Inflammatory macrophage (primary cell): Measurements from ENCODE around the gene NFE2.
"Not testable (repeated sequence)": the region's sequence is repeated elsewhere in the genome, so short reads cannot be mapped to it uniquely, and the experiment has no call there.

Experiments used
- DNase-seq, 2 donors: peaks; one replicate each; pipeline ENCODE4 v3.0.0-alpha.2; 2020 to 2022
- total RNA-seq, 18 experiments: gene quantifications; one replicate each; lab custom pipeline; 2026; ENCODE audit warnings: mixed read lengths in 6 of 18, inconsistent platforms in 2 of 18; lab: John Stamatoyannopoulos, UW

NFE2 gene
- total RNA-seq, result 0 to 63.1 (median 1.4) reads per million in 18 experiments

DNA sequence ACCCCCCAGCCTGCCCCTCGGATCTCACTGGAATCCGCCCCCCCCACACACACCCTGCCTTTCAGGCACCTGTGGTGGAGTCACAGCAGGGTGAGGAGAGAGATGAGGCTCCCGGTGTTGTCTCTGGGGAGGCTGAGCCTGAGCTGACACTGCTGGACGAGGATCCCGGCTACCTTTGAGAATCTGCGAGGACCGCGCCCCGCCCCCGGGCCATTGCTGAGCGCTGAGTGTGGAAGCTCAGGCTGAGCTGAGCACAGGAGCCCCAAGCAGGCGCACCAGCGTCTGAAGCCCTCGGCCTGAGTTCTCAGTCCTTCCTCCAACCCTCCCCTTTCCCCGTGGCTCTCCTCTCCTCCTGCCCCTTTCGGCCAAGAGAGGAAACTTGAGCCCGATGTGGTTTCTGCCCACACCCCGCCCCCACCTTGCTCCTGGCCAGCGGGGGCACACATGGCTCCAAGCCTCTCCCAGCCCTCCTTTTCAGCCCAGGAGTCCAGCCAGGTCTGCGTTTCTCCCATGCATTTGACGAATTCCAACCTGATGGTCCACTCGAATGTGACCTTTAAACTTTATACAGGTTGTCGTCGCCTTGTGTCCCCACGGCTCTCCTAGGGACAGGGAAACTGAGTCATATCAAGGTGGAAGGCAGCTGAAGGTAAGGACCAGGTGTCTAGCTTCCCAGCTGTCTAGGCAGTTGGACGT is at the start of gene NFE2:
Gene NFE2, minus strand, starts transcription at position 284 of the 696 bp plus-strand sequence. CDS start 5,767 bp downstream, outside the sequence.
- DNase-seq, result peak; percentile 61 to 68

DNA sequence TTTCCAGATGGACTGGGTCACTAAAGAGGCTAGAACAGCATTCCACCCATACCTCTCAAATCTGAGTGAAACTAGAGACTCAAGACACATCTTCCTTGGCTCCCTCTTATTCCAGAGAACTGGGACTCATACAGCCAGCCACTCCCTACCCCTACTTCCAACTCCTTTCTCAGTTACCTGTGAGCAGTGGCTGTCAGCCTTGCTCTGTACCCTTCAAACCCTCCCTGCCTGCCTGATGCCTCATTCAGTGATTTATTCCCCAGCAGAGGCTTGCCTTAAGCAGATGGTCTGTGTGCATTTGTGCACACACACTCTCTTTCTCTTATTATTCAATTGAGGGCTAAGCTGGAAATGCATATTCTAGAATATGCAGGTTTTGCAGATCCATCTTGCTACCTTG is 48.9 kb upstream of the NFE2 start:
- DNase-seq, result no peak

DNA sequence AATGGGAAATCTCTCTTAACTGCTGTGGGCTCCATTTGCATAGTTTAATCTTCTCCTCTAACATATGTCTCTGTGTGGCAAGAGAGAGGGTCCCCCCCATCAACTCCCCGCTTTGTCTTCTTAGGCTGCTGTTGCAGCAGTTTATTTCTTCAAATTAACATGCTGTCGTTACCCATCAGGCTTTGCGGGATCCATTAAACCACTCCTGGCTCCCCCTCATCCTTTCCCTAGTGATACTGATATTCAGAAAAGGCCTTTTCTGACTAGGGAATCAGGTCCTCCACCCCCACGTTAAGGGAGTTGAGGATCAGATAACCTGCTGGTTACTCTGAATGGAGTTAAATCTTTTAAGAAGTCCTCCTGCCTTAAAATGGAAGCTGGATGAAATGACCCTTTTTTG is 48.2 kb upstream of the NFE2 start:
- DNase-seq, result no peak

DNA sequence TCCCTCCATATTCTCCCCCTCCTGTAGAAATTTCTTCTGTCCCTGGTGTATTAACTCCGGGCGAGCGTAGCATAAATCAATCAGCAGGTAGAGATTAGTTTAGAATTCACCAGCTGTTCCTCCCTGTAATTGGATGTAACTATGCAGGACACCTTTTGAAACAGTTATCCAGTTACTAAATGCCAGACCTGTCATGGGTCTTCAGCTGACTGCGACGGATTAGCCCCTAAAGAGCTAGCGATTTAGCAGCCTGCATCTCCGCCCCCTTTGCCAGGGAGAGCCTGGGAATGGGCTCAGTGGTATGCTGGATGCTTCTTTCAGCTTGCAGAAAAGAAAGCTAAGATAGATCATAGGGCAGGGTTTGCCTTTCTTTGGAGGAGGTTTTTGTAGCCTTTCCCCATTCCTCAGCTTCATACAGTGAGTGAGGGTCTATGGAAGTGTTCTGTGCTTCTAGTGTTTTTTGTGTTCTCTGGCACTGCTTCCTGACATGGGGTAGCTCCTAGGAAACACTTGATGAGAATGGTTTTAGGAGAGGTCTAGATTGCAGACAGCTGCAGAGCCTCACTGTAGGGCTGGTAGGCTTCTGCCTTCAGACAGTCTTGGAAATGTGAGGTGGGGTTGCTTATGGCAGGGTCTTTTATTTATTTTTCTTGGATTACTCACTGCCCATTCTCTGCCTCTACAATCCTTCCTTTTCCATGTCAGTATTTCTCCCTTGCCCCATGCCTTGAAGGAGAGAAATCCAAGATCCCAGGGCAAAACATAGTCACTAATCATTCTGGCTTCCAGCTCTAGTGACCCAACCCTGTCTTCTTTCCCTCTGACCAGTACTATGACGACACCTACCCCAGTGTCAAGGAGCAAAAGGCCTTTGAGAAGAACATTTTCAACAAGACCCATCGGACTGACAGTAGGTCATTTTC is 40.8 kb upstream of the NFE2 start:
- no peak for DNase-seq

DNA sequence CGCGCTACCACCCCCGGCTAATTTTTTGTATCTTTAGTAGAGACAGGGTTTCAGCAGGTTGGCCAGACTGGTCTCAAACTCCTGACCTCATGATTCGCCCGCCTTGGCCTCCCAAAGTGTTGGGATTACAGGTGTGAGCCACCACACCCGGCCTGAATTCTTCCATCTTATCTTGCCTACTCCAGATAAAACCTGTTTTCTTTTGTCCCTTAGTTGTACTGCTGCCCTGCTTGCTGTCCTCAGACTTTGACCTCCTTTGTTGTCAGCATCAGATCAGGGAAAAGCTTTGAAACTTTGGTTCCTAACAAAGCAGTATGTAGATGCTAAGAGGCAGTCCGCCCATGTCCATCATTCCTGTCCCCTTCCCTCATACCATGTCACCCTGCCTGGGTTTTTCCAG is 40.0 kb upstream of the NFE2 start:
- DNase-seq, result no peak

DNA sequence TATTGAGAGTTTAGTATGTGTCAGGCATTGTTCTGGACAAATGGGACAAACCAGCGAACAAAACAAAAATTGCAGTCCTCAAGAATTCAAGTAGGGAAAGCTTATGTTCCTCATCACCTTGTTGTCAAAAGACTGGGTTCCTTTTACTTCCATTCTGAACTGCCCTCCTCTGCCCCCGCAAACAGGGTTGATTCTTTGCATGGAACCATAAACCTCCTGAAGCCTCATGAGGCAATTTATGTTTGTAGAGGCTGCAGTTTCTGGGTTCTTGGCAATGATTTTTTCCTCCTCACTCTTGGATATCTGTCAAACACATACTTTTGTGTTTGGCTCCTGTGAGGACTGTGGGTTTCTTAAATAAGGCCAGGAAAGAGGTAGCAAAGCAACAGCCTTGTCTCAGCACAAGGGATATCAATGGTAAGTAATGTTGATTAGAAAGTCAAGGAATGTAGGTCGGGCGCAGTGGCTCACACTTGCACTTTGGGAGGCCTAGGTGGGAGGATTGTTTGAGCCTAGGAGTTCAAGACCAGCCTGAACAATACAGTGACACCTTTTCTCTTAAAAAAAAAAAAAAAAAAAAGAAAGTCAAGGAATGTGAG is 38.0 kb upstream of the NFE2 start:
- DNase-seq, result no peak

DNA sequence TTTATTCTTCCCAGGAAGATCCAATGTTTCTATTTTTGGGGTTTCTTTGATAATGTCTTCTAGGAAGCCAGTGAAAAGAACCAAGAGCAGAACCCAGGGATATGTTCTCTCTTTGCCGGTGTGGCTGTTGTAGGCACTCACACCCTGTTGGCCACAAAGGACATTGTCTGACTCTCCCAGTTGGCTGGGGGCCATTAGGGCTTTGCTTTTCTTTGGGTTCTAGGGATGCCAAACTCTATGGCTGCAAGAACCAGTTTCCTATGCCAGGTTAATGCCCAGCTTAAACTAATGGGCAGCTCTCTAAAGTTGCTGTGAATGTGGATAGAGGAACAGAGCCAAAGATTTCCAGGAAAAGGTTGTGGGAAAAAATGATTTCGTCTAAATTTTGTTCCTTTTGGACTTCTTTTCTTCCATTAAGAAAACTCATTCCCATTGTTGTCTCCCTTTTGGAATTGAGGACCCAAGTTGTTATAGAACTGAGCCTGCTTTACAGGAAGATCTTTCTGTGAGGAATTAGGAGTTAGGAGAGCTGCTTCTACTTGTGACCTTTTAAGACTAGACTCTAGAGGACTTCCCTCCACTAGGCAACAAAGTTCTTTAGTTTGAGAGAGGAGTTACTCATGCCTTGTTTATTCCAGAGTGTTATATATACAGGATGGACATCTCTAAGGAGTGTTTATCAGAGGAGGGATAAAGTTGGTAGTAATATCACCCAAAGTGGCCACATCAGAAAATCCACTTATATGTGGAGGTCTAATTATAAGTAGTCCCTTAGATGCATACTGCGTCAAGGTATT is 37.2 kb upstream of the NFE2 start:
- no peak for DNase-seq

DNA sequence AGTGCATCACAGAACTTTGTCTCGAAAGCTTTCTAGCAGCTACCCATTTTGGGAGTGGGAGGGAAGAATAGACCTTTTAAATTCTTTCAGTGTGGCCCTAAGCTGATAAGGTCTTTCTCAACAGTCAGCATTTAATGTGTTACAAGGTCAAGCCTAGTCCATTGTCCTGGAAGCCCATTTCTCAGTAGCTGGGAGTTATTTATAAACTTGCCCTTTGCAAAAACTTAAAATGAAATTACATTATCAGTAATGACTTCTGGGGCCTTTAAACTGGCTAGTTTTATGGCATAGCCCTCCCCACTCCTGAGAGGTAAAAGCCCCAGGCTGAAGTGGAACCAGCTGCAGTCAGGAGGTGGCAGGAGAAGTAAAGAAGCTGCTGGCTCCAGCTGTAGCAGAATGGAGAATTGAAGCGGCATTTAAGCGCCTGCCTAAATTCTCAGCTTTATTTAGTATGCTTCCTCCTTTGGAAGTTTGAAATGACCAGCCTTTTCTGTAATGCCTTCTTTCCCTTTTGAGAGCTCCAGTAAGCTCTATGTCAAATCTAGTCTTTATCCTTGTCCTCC is 36.5 kb upstream of the NFE2 start:
- peak; percentile 56 to 74 for DNase-seq

DNA sequence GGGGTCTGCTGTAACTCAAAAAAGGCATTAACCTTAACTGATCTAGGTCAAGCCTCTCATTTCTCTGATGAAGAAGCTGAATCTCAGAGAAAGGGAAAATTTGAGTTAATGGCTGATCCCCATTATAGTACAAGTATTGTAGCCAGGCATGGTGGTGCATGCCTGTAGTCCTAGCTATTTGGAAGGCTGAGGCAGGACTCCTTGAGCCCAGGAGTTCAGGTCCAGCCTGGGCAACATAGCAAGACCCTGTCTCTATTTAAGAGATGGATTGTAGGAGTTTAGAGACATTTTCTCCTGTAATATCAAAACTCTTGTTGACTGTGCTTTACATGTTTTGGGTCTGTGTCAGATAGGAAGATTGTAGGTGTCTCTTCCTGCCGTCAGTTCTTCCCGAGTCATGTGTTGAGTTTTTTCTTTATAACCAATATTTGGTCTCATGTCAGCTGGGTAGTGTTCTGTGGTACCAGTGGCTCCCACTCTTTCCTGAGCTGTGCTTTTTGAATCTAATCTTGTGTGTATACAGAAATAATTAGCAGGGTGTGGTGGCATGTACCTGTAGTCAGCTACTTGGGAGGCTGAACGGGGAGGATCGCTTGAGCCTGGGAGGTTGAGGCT is 32.7 kb upstream of the NFE2 start:
- no peak for DNase-seq

DNA sequence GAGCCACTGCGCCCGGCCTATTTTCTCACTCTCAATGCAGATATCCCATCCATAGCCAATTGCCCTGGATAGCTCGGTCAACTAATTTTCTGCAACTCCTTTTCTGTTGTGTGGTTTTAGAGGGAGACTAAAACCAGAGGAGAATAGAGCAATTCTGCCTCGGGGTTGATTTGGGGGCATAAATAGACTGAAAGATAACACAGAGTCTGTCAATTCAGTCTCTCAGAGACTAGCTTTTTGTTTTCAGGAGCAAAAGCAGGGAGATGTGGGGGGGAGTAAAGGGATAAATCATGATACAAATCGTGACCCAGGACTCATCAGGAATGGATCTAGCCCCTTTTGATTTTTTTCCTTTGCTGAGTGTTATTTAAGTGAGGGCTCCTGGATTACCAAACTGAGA is 30.6 kb upstream of the NFE2 start:
- no peak for DNase-seq

DNA sequence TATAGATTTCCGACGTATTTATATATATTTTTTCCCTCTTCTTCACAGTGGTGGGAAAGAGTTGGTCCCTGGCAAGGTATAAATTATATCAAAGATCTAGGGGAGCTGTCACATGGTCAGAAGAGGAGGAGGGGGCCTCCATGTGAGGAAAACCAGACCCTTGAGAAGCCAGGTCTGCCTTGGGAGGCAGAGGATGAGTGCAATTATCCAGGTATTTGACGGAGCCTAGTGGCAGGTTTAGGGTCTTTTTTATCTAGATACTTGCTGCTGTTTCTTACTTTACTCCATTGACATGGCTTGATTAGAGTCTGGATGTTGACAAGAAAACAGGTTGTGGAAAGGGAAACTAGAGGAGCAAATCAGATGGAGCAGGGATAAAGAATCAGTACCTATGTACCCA is 29.6 kb upstream of the NFE2 start:
- no peak for DNase-seq

DNA sequence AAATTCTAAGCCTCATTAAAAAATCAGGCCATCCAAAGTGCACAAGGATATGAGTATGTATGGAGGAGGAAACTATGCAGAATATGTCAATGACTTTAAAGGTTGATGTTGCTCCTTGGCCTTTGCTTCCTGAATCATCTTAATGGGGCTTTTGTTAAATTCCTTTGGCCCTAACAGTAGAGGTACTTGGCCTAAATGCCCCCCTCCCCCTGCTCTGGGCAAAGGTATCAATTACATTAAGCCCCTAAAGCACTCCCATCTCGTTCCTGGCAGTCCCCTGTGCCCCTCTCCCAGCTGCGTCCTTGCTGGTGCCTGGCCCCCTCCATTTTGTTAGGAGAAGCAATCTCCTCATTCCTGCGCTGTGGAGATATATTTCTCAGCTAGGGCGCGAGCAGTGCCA is 28.9 kb upstream of the NFE2 start:
- no peak for DNase-seq

DNA sequence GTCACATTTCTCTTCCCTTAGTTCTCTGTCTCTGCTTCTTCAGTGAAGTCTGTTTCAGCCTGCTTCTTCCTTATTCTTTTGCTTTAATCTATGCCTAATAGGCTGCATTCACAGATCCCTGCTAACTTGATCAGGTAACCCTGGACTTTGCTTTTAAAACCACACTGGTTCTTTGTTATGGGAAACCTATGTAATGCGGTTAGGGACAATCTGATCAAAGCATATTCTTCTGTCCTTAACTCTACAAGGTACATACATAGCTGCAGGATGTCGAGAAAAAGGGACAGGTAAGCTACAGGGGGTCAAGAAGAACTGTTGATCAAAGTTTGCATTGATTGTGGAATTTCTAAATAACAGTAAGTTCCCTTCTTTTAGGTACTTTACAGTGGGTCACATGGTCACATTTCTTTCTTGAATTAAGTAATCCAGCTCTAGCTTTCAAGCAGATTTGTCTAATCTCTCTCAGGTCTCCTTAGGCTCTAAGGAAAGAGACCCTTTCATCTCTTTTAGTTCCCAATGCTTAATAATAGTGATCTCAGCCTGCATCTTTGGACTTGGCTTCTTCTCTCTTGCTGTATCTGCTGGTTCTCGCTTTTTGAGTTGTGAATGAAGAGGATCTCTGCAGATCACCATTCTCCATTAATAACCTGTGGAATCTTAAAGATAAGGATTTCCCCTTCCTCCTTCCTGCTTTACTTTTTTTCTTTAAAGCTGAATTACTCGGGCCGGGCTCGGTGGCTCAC is 28.0 kb upstream of the NFE2 start:
- DNase-seq, result no peak

DNA sequence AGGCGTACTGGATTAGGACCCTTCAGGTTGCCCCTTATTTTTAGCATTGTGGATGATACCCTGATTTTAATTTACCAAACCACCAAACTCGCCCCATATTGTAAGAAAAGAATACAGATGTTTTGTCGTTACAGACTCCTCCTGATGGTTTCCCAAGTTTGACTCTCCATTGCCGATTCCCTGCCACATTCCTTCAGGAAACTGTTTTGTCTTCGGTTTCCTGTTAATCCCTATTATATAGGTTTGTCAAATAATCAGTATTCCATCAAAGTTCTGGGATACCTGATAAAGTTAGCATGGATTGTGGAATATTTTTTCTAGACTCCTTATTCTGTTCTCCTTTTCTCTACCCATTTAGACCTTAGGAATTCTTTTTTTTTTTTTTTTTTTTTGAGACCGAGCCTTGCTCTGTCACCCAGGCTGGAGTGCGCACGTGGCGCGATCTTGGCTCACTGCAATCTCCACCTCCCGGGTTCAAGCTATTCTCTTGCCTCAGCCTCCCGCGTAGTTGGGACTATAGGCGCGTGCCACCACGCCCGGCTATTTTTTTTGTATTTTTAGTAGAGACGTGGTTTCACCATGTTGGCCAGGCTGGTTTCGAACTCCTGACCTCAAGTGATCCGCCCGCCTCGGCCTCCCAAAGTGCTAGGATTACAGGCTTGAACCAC is 24.8 kb upstream of the NFE2 start:
- not testable (repeated sequence) for DNase-seq

DNA sequence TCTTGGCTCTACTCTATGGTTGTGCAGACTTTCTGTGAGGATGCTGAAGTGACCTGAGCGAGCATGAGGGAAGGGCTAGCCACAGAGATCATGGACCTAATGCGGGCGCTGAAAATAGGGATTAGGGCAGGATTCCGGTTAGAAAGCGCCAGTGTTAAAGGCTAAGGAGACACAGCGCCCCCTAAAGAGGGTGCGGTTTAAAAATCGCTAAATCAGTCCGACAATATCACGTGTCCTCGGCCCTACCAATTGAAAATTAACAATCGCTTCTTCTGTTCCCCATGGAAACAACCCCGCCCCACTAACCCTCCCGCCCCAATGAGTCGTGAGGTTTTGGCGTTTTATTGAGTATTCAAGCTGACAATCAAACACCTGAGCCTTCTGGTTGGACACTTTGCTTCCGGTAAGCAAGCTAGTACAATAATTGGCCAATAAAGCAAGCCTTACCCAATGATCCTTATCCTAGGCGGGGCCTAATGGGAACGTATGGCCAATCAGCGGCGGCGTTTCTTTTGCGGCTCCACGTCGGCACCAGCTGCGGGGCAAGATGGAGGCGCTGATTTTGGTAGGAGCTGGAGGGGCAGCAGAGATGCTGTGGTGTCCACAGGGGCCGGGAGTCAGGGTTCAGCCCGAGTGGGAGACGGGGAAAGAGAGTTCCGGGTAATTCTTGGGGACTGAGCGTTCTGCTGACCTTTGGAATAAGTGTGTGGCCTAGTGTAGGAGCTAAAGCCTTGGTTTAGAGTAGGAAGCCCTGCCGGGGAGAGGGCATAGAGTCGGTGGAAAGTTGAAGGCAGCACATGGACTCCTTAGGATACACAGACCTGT is 24.0 kb upstream of the NFE2 start, which contains the start of gene COPZ1:
Gene COPZ1, plus strand, starts transcription at position 515 of the 825 bp plus-strand sequence. Its CDS starts 33 bp downstream, at position 548.
- peak; percentile 99 to 100 for DNase-seq

DNA sequence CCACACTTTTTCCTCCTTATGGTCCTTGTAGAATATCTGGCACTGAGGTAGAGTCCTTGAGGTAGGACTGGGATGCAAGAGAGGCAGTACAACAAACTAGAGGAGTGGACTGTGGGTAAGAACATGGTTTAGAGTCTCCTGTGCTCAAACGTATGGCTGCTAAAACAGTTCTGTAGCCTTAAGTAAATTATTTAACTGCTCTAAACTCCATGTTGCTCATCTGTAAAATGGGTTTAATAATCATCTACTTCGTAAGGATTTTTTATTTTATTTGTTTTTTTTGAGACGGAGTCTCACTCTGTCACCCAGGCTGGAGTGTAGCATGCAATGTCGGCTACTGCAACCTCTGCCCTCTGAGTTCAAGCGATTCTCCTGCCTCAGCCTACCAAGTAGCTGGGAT is 20.5 kb upstream of the NFE2 start:
- DNase-seq, result no peak

DNA sequence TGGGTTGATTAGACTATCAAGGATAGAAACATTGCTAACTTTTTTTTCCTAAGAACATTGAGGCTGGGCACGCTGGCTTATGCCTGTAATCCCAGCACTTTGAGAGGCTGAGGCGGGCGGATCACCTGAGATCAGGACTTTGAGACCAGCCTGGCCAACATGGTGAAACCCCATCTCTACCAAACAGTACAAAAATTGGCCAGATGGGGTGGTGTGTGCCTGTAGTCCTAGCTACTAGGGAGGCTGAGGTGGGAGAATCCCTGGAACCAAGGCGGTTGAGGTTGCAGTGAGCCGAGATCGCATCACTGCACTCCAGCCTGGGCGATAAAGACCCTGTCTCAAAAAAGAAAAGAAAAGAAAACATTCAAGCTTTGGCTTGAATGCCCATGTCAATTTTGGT is 11.5 kb upstream of the NFE2 start:
- not testable (repeated sequence) for DNase-seq

DNA sequence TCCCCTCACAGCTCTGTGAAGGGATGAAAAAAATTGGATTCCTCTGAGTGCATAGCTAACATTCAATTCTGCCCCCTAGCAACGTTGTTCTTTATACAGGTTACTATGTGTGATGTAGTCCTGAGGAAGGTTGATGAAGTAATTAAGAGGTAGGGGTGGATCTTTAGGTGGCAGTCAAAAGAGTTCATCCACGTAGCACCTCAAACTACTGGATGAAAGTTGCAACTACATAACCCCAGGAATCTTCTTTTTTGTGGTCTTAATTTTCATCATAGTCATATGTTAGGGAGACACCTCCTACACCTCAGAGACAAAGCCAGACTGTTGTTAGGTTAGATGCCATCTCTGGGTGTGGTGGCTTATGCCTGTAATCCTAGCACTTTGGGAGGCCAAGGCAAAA is 10.2 kb upstream of the NFE2 start:
- DNase-seq, result no peak
